Breast epithelium (tissue), 4 donors: Measurements from ENCODE around the gene ZNF112. TPM values are rescaled to one million over a fixed set of nuclear protein-coding genes. Genes with fewer than 3 reads are reported as not detected.

ENCODE experiments used
- DNase-seq, 2 donors: peaks; one replicate each; pipeline ENCODE4 v3.0.0-alpha.2; 2019; ENCODE audit warnings: low spot score in 2 of 2
- H3K27ac ChIP-seq, 2 donors: fragments of 200-600 bp; sonication (generic) in 1 of 2; one replicate each; pipeline ENCODE4 v1.5.1; 2016 to 2019; ENCODE audit warnings: mild to moderate bottlenecking in 1 of 2
- H3K27me3 ChIP-seq, 2 donors: fragments of 200-600 bp; sonication (generic) in 1 of 2; one replicate each; pipeline versions ENCODE4 v1.5.1 to v1.6.0; 2017 to 2019; ENCODE audit warnings: control low read depth in 1 of 2, mild to moderate bottlenecking in 1 of 2
- H3K36me3 ChIP-seq: fragments of 200-600 bp; one replicate; pipeline ENCODE4 v1.5.1; 2019
- H3K4me1 ChIP-seq, 2 donors: fragments of 200-600 bp; sonication (generic); one replicate each; pipeline ENCODE4 v1.5.1; 2016 to 2019; ENCODE audit warnings: control low read depth in 1 of 2
- H3K4me3 ChIP-seq, 3 donors: fragments of 200-600 bp; sonication (generic); 1 replicate in 2 of 3; 2 replicates in 1 of 3; pipeline ENCODE4 v1.5.1; 2016 to 2019; ENCODE audit warnings: mild to moderate bottlenecking in 3 of 3, moderate library complexity in 2 of 3
- H3K9me3 ChIP-seq, 2 donors: fragments of 200-600 bp; sonication (generic) in 1 of 2; one replicate each; pipeline ENCODE4 v1.5.1; 2016 to 2019; ENCODE audit warnings: control low read depth in 1 of 2
- CTCF ChIP-seq, 3 donors: fragments of 450-650 bp; IDR thresholded peaks; one replicate each; pipeline ENCODE4 v1.5.1; 2016 to 2017; ENCODE audit warnings: antibody characterized with exemption in 3 of 3, mild to moderate bottlenecking in 3 of 3, moderate library complexity in 3 of 3
- POLR2A ChIP-seq: fragments of 450-650 bp; IDR thresholded peaks from one replicate; pipeline ENCODE4 v1.6.1; 2016; ENCODE audit warnings: antibody characterized with exemption, mild to moderate bottlenecking, moderate library complexity
- POLR2AphosphoS5 ChIP-seq, 3 donors: sonication (generic); formaldehyde crosslinking; IDR thresholded peaks; one replicate each; pipeline ENCODE4 v1.6.1; 2017; ENCODE audit warnings: antibody characterized with exemption in 3 of 3
- intact Hi-C: fragments of 100-400 bp; cut with DNase I; formaldehyde crosslinking; loops from one replicate; pipeline ENCODE4 v1.15.1; 2023; ENCODE audit warnings: low total_unique reads
- total RNA-seq, 3 donors: library from RNA; depleted of rRNA; stranded (reverse); fragments of >200 nt; gene quantifications; one replicate each; pipeline ENCODE4 v1.1.0, GENCODE V29; 2016

ZNF112 gene
- total RNA-seq, 3 donors from 2014 or later, result 3.8 to 13.0 (median 10.5) TPM

GRCh38 chr19:44332145-44332544 is 24.3 kb downstream of the ZNF112 start:
- Histone ChIP-seq H3K27ac (no peak overlapping the region), H3K27me3 (no peaks in the 10 kb centered on the region), H3K9me3 (peaks cover 49 to 98% of the 10 kb centered on the region in 2 donors), H3K4me3 (no peak overlapping the region), H3K36me3 (peaks cover 50% of the 10 kb centered on the region), H3K4me1 (no peaks in the 10 kb centered on the region)
- intact Hi-C loops, result no loop called here
- no peak for DNase-seq
- TF ChIP-seq CTCF (IDR thresholded peaks at IDR 0.05) (no peak), POLR2A (no peak), POLR2AphosphoS5 (IDR thresholded peaks at IDR 0.05) (no peak)

- Histone ChIP-seq H3K27me3 (no peaks in the 10 kb centered on the region), H3K27ac (no peak overlapping the region), H3K36me3 (no peaks in the 10 kb centered on the region), H3K4me1 (no peaks in the 10 kb centered on the region), H3K9me3 (peaks cover 47 to 85% of the 10 kb centered on the region in 2 donors), H3K4me3 (no peak overlapping the region)
- DNase-seq, result no peak
- TF ChIP-seq POLR2AphosphoS5 (IDR thresholded peaks at IDR 0.05) (no peak), CTCF (IDR thresholded peaks at IDR 0.05) (no peak)
- intact Hi-C loops, result no loop called here
Observed at GRCh38 chr19:44315883-44316282, 40.6 kb downstream of the ZNF112 start.

GRCh38 chr19:44313231-44313630 is 43.2 kb downstream of the ZNF112 start:
- H3K36me3 ChIP-seq, result no peaks in the 10 kb centered on the region
- TF ChIP-seq POLR2AphosphoS5 (IDR thresholded peaks at IDR 0.05) (no peak), CTCF (IDR thresholded peaks at IDR 0.05) (no peak), POLR2A (no peak)
- intact Hi-C loops, result no loop called here
- no peak overlapping the region for H3K4me3 ChIP-seq
- no peak overlapping the region for H3K27ac ChIP-seq
- H3K27me3 ChIP-seq, result no peaks in the 10 kb centered on the region
- no peaks in the 10 kb centered on the region for H3K4me1 ChIP-seq
- H3K9me3 ChIP-seq, result peaks cover 55 to 84% of the 10 kb centered on the region in 2 donors
- DNase-seq, result no peak

GRCh38 chr19:44308011-44308410 is 48.5 kb downstream of the ZNF112 start:
- peaks cover 33 to 67% of the 10 kb centered on the region in 2 donors for H3K9me3 ChIP-seq
- no peaks in the 10 kb centered on the region for H3K36me3 ChIP-seq
- TF ChIP-seq CTCF (IDR thresholded peaks at IDR 0.05), result no peak
- TF ChIP-seq POLR2AphosphoS5 (IDR thresholded peaks at IDR 0.05), result no peak
- no peak for DNase-seq
- no peaks in the 10 kb centered on the region for H3K27me3 ChIP-seq
- H3K4me1 ChIP-seq, result peaks cover 0 to 3% of the 10 kb centered on the region in 2 donors
- intact Hi-C loops, result no loop called here
- no peak overlapping the region for H3K27ac ChIP-seq
- H3K4me3 ChIP-seq, result no peak overlapping the region

- Histone ChIP-seq H3K27me3 (no peaks in the 10 kb centered on the region), H3K27ac (no peak overlapping the region), H3K4me3 (no peak overlapping the region), H3K4me1 (peaks cover 0 to 3% of the 10 kb centered on the region in 2 donors), H3K9me3 (peaks cover 33 to 54% of the 10 kb centered on the region in 2 donors), H3K36me3 (no peaks in the 10 kb centered on the region)
- no peak for TF ChIP-seq POLR2AphosphoS5 (IDR thresholded peaks at IDR 0.05)
- no peak for TF ChIP-seq POLR2A
- TF ChIP-seq CTCF (IDR thresholded peaks at IDR 0.05), result no peak
- no peak for DNase-seq
- intact Hi-C loops, result no loop called here
Observed at GRCh38 chr19:44306283-44306682, 50.2 kb downstream of the ZNF112 start.
